HFFc6 (cell line): ENCODE results near the gene MRPL11. TPM values are rescaled to one million over a fixed set of nuclear protein-coding genes. Genes with fewer than 3 reads are reported as not detected.

ENCODE experiments used
- DNase-seq: peaks from one replicate; pipeline ENCODE4 v3.0.0-alpha.2; 2018
- H3K27ac Mint-ChIP-seq: 2 replicates; pipeline ENCODE4 v1.8.0; 2020; ENCODE audit warnings: mild to moderate bottlenecking, mixed read lengths
- H3K27me3 Mint-ChIP-seq: 2 replicates; pipeline ENCODE4 v1.8.0; 2021; ENCODE audit warnings: mild to moderate bottlenecking, moderate library complexity, mixed read lengths; ENCODE audit not compliant: insufficient read depth
- H3K36me3 Mint-ChIP-seq: 2 replicates; pipeline ENCODE4 v1.8.0; 2021; ENCODE audit warnings: low read depth, mixed read lengths
- H3K4me1 Mint-ChIP-seq: 2 replicates; pipeline ENCODE4 v1.8.0; 2020; ENCODE audit warnings: low read depth, mixed read lengths
- H3K4me3 Mint-ChIP-seq: 2 replicates; pipeline ENCODE4 v1.8.0; 2020; ENCODE audit warnings: mild to moderate bottlenecking, moderate library complexity, mixed read lengths
- H3K9me3 Mint-ChIP-seq: 2 replicates; pipeline ENCODE4 v1.8.0; 2020; ENCODE audit warnings: mild to moderate bottlenecking, mixed read lengths
- CTCF ChIP-seq: fragments of 200-600 bp; sonication (generic); IDR thresholded peaks from 2 replicates; pipeline ENCODE4 v1.5.0; 2021; ENCODE audit warnings: antibody characterized with exemption, mild to moderate bottlenecking
- total RNA-seq, 6 experiments: library from RNA; stranded (reverse); fragmentation: NEBNext Ultra II Directional; extraction: Animal tissue kit (Norgen Biotek cat#: 25700); gene quantifications; 2 replicates in 1 of 6; 3 replicates in 5 of 6; pipeline ENCODE4 v1.2.3, GENCODE V29; 2021

The MRPL11 gene
- total RNA-seq, 6 experiments from 2014 or later = 55.6 to 74.1 (median 67.6) TPM

DNA sequence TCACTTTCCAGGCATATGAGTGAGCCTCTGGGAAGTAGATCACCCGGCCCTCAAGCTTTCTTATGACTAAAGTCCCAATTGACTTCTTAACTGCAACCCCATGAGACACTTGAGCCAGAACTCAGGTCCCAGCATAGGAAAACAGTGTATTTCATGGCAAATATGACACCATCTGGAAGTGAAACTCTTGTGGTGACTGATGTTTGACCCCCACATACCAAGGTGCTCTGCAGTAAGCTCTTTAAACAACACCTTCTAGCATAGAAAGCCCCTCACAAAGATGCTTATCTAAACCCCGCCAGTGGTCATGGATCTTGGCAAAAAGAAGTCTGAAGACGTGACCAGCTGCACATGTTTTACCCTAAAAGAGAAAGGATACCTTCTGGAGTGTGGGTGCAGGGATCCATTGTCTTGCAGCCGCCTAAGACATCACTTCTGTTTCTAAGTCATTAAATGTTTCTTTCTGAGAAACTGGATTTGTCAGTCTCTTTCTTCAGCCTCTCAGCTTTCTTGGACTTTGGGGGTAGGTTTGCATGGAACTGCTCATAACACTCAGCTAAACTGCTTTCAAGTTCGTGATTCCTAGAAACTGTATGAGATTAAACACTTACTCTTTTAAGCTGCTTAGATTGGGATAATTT lies 20.6 kb upstream of the MRPL11 start:
- TF ChIP-seq CTCF = no peak
- Mint-ChIP-seq H3K36me3 (peaks cover 8% of the 10 kb centered on the region; the same call in 1 of the 2 replicates), H3K4me3 (no peak overlapping the region), H3K27me3 (peaks cover 13% of the 10 kb centered on the region), H3K9me3 (peaks cover 24% of the 10 kb centered on the region), H3K4me1 (peaks cover 14% of the 10 kb centered on the region; the same call in 1 of the 2 replicates), H3K27ac (no peak overlapping the region)
- DNase-seq = no peak

DNA sequence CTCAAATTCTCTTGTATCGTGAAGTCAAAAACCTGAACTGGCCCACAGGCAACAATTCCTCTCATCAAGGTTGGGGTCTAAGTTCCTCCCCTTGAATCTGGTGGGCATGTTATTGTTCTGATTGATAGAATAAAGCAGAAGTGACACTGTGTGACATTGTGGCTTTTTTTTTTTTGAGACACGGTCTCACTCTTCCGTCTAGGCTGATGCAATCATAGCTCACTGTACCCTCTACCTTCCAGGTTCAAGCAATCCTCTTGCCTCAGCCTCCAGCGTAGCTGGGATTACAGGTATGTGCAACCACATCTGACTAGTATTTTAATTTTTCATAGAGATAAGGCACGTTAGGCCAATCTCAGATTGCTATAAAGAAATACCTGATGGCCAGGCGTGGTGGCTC lies 19.2 kb upstream of the MRPL11 start:
- peaks cover 7% of the 10 kb centered on the region; the same call in 1 of the 2 replicates for H3K36me3 Mint-ChIP-seq

DNA sequence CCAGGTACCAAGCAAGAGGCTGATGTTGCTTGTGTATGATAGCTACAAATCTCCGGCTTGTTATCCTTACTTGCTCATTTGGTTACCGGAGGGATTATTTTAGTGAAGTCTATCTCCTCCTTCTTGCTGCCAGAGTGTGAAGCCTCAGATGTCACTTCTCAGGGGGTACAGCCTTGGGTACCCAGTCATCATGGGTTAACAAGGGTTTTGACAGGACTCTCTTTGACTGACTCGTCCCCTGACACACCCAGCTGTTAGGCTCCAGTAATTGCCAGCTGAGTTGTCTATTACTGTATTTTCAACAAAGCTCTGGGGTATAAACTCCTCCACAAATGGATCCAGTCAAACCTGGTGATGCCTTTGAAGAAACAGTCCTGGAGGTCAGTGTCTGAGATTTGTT lies 16.2 kb upstream of the MRPL11 start:
- no peaks in the 10 kb centered on the region for H3K9me3 Mint-ChIP-seq
- no peaks in the 10 kb centered on the region for H3K36me3 Mint-ChIP-seq
- no peak overlapping the region for H3K4me3 Mint-ChIP-seq
- no peak overlapping the region for H3K27ac Mint-ChIP-seq
- H3K4me1 Mint-ChIP-seq = peaks cover 7% of the 10 kb centered on the region; the same call in 1 of the 2 replicates
- no peak for DNase-seq
- no peak for TF ChIP-seq CTCF
- peaks cover 44% of the 10 kb centered on the region for H3K27me3 Mint-ChIP-seq

More for the DNA sequence above, 19.2 kb upstream of the MRPL11 start:
- no peak for DNase-seq
- TF ChIP-seq CTCF = no peak
- Mint-ChIP-seq H3K4me1 (peaks cover 7% of the 10 kb centered on the region; the same call in 1 of the 2 replicates), H3K27me3 (peaks cover 23% of the 10 kb centered on the region), H3K4me3 (no peak overlapping the region), H3K9me3 (peaks cover 16% of the 10 kb centered on the region), H3K27ac (no peak overlapping the region)

DNA sequence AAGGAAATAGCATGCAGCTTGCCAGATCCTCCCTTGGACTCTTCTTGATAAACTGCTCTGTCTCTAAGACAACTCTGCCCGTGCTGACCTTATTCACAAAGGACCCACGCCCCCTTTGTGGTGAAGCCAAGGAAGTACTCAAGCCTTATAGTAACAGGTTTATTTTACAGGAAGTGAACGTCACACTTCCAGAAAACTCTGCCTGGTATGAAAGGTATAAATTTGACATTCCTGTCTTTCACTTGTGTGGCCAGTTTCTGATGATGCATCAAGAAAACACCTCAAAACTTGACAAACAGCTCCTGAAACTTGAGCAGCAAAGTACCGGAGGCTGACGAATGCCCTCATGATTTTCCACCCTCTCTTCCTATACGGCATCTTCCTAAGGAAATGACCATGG lies 15.6 kb upstream of the MRPL11 start:
- Mint-ChIP-seq H3K27ac (no peak overlapping the region), H3K9me3 (no peaks in the 10 kb centered on the region), H3K4me1 (peaks cover 4% of the 10 kb centered on the region; the same call in 1 of the 2 replicates), H3K36me3 (no peaks in the 10 kb centered on the region), H3K4me3 (no peak overlapping the region), H3K27me3 (peaks cover 44% of the 10 kb centered on the region)
- TF ChIP-seq CTCF = no peak
- DNase-seq = no peak

- H3K36me3 Mint-ChIP-seq = no peaks in the 10 kb centered on the region
- H3K4me1 Mint-ChIP-seq = peaks cover 6% of the 10 kb centered on the region
- DNase-seq = no peak
- H3K27ac Mint-ChIP-seq = no peak overlapping the region
- H3K9me3 Mint-ChIP-seq = no peaks in the 10 kb centered on the region
- H3K27me3 Mint-ChIP-seq = peaks cover 66% of the 10 kb centered on the region
- no peak overlapping the region for H3K4me3 Mint-ChIP-seq
- no peak for TF ChIP-seq CTCF
These were observed 13.0 kb upstream of the MRPL11 start for GRCh38 chr11:66451663-66452062.
